Transverse colon (tissue), 3 donors: ENCODE data around the gene STK32C.

Experiments used
- CTCF ChIP-seq, 5 experiments: fragments of 200-600 bp in 3 of 5; fragments of 450-650 bp in 2 of 5; sonication (generic) in 3 of 5; IDR thresholded peaks; 1 replicate in 2 of 5; 2 replicates in 3 of 5; pipeline ENCODE4 v1.5.1; 2016 to 2017; ENCODE audit warnings: antibody characterized with exemption in 5 of 5, inconsistent platforms in 3 of 5, mild to moderate bottlenecking in 2 of 5, moderate library complexity in 1 of 5
- POLR2A ChIP-seq: fragments of 450-650 bp; IDR thresholded peaks from one replicate; pipeline ENCODE4 v1.6.1; 2016; ENCODE audit warnings: antibody characterized with exemption, mild to moderate bottlenecking, moderate library complexity

DNA sequence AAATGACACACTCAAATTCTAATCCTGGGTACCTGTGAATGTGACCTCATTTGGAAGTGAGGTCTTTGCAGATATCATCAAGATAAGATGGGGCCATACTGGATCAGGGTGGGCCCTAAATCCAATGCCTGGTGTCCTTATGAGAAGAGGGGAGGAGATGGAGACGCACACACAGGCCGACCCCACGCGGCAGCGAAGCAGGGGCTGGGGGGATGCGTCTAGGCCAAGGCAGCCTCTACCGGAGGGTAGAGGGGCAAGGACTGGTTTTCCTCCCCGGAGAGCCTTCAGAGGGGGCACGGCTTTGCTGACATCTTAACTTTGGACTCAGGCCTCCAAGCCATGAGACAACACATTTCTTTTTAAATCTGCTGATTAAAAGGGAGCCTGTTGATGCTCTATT lies 87.7 kb downstream of the STK32C start:
- TF ChIP-seq CTCF (IDR thresholded peaks at IDR 0.05) = no peak
- no peak for TF ChIP-seq POLR2A
